Tibial nerve (tissue), 4 donors: ENCODE data around the gene CDPF1. TPM values are rescaled to one million over a fixed set of nuclear protein-coding genes. Genes with fewer than 3 reads are reported as not detected.

Experiments
- DNase-seq, 2 donors: peaks; one replicate each; pipeline ENCODE4 v3.0.0-alpha.2; 2019; ENCODE audit warnings: low spot score in 2 of 2
- H3K27ac ChIP-seq, 4 donors: fragments of 200-600 bp; sonication (generic) in 3 of 4; one replicate each; pipeline ENCODE4 v1.5.1; 2017 to 2019; ENCODE audit warnings: mild to moderate bottlenecking in 1 of 4
- H3K27me3 ChIP-seq, 2 donors: fragments of 200-600 bp; sonication (generic) in 1 of 2; one replicate each; pipeline versions ENCODE4 v1.5.1 to v1.6.0; 2017 to 2019
- H3K36me3 ChIP-seq, 3 donors: fragments of 200-600 bp; sonication (generic); one replicate each; pipeline ENCODE4 v1.5.1; 2018 to 2019
- H3K4me1 ChIP-seq, 4 donors: fragments of 200-600 bp; sonication (generic) in 3 of 4; one replicate each; pipeline ENCODE4 v1.5.1; 2017 to 2019
- H3K4me3 ChIP-seq, 4 donors: fragments of 200-600 bp; sonication (generic) in 3 of 4; one replicate each; pipeline ENCODE4 v1.5.1; 2017 to 2019; ENCODE audit warnings: mild to moderate bottlenecking in 1 of 4, moderate library complexity in 1 of 4
- H3K9me3 ChIP-seq, 4 donors: fragments of 200-600 bp; sonication (generic) in 3 of 4; one replicate each; pipeline ENCODE4 v1.5.1; 2017 to 2019
- EP300 ChIP-seq, 2 donors: sonication (generic); formaldehyde crosslinking; IDR thresholded peaks; one replicate each; pipeline ENCODE4 v1.6.1; 2017; ENCODE audit warnings: antibody characterized with exemption in 2 of 2, mild to moderate bottlenecking in 1 of 2
- POLR2A ChIP-seq, 2 donors: fragments of 450-650 bp; IDR thresholded peaks; one replicate each; pipeline ENCODE4 v1.6.1; 2017; ENCODE audit warnings: antibody characterized with exemption in 2 of 2, mild to moderate bottlenecking in 2 of 2, moderate library complexity in 2 of 2
- WGBS, 2 donors: methylation state at CpG; one replicate each; pipeline ENCODE4 v1.1.5; 2018; 5-methylcytosine and 5-hydroxymethylcytosine counted together
- total RNA-seq, 4 donors: library from RNA; depleted of rRNA; stranded (reverse); fragments of >200 nt; gene quantifications; one replicate each; pipeline ENCODE4 v1.1.0, GENCODE V29; 2016
- TF ChIP-seq, protein P1 (sequence below), 5 experiments: fragments of 200-600 bp in 3 of 5; fragments of 450-650 bp in 2 of 5; sonication (generic) in 3 of 5; IDR thresholded peaks; one replicate each; pipeline ENCODE4 v1.5.1; 2016 to 2019; ENCODE audit warnings: antibody characterized with exemption in 5 of 5, mild to moderate bottlenecking in 3 of 5, moderate library complexity in 2 of 5

The CDPF1 gene
- total RNA-seq, 4 donors from 2014 or later: 7.5 to 22.5 (median 17.4) TPM

DNA sequence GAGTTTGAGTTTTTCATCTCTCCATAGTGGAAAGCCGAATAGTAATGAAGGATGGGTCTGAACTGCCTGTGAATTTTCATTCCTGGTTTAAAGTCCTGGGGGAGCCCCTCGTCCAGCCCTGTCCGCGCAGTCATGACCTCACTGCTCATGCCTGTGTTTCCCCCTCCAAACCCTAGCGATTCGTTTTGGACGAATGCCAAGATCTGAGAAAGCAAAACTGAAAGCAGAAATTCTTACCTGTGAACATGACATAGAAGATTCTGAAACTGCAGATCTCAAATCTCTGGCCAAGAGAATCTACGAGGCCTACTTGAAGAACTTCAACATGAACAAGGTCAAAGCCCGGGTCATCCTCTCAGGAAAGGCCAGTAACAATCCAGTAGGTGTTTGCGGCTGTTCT, 30.5 kb downstream of the CDPF1 start:
- TF ChIP-seq POLR2A (IDR thresholded peaks at IDR 0.05) (no peak), EP300 (IDR thresholded peaks at IDR 0.05) (no peak)
- TF ChIP-seq, protein P1, sequence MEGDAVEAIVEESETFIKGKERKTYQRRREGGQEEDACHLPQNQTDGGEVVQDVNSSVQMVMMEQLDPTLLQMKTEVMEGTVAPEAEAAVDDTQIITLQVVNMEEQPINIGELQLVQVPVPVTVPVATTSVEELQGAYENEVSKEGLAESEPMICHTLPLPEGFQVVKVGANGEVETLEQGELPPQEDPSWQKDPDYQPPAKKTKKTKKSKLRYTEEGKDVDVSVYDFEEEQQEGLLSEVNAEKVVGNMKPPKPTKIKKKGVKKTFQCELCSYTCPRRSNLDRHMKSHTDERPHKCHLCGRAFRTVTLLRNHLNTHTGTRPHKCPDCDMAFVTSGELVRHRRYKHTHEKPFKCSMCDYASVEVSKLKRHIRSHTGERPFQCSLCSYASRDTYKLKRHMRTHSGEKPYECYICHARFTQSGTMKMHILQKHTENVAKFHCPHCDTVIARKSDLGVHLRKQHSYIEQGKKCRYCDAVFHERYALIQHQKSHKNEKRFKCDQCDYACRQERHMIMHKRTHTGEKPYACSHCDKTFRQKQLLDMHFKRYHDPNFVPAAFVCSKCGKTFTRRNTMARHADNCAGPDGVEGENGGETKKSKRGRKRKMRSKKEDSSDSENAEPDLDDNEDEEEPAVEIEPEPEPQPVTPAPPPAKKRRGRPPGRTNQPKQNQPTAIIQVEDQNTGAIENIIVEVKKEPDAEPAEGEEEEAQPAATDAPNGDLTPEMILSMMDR (IDR thresholded peaks at IDR 0.05): no peak
- H3K36me3 ChIP-seq: peaks cover 6 to 97% (median 7%) of the 10 kb centered on the region in 3 donors
- 83 to 87% methylated on average over 10 of the region's 10 CpGs for WGBS, 2 donors
- H3K4me3 ChIP-seq: no peak overlapping the region
- no peak overlapping the region for H3K27ac ChIP-seq
- H3K4me1 ChIP-seq: no peaks in the 10 kb centered on the region
- no peaks in the 10 kb centered on the region for H3K9me3 ChIP-seq
- H3K27me3 ChIP-seq: no peaks in the 10 kb centered on the region
- no peak for DNase-seq

DNA sequence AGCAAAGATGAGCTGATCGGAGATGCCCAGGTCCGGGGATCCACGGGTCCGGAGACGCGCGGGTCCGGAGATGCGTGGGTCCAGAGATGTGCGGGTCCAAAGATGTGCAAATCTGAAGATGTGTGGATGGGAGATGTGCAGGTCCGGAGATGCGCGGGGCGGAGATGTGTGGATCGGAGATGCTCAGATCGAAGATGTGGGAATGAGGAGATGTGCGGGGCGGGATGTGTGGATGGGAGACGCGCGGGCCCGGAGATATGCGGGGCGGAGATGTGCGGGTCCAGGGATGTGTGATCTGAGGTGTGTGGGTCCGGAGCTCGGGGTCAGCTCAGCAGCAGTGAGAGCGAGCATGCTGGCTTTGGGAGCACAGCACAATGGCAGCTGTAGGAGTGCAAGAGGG, 35.5 kb downstream of the CDPF1 start:
- TF ChIP-seq EP300 (IDR thresholded peaks at IDR 0.05): no peak
- Histone ChIP-seq H3K4me1 (no peaks in the 10 kb centered on the region), H3K4me3 (no peak overlapping the region), H3K27me3 (no peaks in the 10 kb centered on the region), H3K27ac (no peak overlapping the region), H3K9me3 (peaks cover 0 to 5% (median 1%) of the 10 kb centered on the region in 4 donors), H3K36me3 (peaks cover 6 to 90% (median 17%) of the 10 kb centered on the region in 3 donors)
- WGBS, 2 donors: 98% methylated on average over 28 of the region's 28 CpGs
- DNase-seq: no peak

DNA sequence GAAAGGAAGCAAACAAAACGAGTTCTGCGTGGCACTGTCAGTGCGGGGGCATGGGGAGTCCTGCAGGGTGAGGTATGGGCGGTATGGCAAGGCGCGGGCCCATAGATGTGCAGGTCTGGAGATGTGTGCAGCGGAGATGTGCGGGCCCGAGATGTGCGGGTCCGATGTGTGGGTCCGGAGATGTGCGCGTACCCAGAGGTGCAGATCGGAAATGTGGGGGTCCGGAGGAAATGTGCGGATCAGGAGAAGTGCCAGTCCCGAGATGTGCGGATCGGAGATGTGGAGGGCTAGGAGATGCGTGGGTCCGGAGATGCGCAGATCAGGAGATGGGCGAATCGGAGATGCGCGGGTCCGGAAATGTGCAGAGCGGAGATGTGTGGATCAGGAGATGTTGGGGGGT, 35.9 kb downstream of the CDPF1 start:
- H3K9me3 ChIP-seq: peaks cover 0 to 10% (median 3%) of the 10 kb centered on the region in 4 donors
- H3K4me1 ChIP-seq: no peaks in the 10 kb centered on the region
- H3K4me3 ChIP-seq: no peak overlapping the region
- WGBS, 2 donors: 96 to 97% methylated on average over 29 of the region's 29 CpGs
- H3K27me3 ChIP-seq: no peaks in the 10 kb centered on the region
- TF ChIP-seq POLR2A (IDR thresholded peaks at IDR 0.05) (no peak), EP300 (IDR thresholded peaks at IDR 0.05) (no peak)
- TF ChIP-seq, protein P1 (IDR thresholded peaks at IDR 0.05): no peak
- H3K27ac ChIP-seq: no peak overlapping the region
- no peak for DNase-seq
- peaks cover 6 to 90% (median 17%) of the 10 kb centered on the region in 3 donors for H3K36me3 ChIP-seq

DNA sequence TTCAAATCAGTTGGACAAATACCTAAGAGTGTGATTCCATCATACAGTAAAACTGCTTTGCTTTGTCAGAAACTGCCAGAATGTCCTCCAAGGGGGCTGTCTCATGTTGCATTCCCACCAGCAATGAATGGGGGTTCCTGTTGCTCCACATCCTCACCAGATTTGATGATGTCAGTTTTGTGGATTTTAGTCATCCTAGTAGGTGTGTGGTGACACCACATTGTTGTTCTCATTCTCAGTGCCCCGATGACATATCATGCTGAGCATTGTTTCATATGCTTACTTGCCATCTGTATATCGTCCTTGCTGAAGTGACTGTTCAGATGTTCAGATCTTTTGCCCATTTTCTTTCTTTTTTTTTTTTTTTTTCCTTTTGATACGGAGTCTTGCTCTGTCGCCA, 37.0 kb downstream of the CDPF1 start:
- Histone ChIP-seq H3K27me3 (no peaks in the 10 kb centered on the region), H3K36me3 (peaks cover 3 to 90% (median 17%) of the 10 kb centered on the region in 3 donors), H3K9me3 (peaks cover 0 to 20% (median 4%) of the 10 kb centered on the region in 4 donors), H3K4me1 (no peaks in the 10 kb centered on the region), H3K27ac (no peak overlapping the region), H3K4me3 (no peak overlapping the region)
- TF ChIP-seq EP300 (IDR thresholded peaks at IDR 0.05) (no peak), POLR2A (IDR thresholded peaks at IDR 0.05) (no peak)
- TF ChIP-seq, protein P1 (IDR thresholded peaks at IDR 0.05): no peak
- 92 to 95% methylated on average over 4 of the region's 4 CpGs for WGBS, 2 donors
- no peak for DNase-seq

DNA sequence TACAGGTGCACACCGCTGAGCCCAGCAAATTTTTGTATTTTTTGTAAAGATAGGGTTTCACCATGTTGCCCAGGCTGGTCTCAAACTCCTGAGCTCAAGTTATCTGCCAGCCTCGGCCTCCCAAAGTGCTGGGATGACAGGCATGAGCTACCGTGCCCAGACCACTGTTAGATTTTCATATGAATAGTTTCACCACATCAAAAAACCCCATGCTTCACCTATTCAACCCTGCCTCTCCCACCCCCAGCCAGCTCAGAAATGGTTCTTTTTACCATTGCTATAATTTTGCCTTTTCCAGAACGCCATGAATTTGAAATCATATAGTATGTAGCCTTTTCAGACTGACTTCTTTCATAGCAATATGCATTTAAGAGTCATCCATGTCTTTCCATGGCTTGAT, 37.9 kb downstream of the CDPF1 start:
- no peak for DNase-seq
- TF ChIP-seq EP300 (IDR thresholded peaks at IDR 0.05): no peak
- TF ChIP-seq POLR2A (IDR thresholded peaks at IDR 0.05): no peak
- TF ChIP-seq, protein P1 (IDR thresholded peaks at IDR 0.05): no peak
- peaks cover 2 to 90% (median 17%) of the 10 kb centered on the region in 3 donors for H3K36me3 ChIP-seq
- H3K9me3 ChIP-seq: peaks cover 0 to 24% (median 4%) of the 10 kb centered on the region in 4 donors
- H3K4me3 ChIP-seq: no peak overlapping the region
- no peaks in the 10 kb centered on the region for H3K27me3 ChIP-seq
- 94 to 96% methylated on average over 4 of the region's 4 CpGs for WGBS, 2 donors
- H3K4me1 ChIP-seq: no peaks in the 10 kb centered on the region
- no peak overlapping the region for H3K27ac ChIP-seq

DNA sequence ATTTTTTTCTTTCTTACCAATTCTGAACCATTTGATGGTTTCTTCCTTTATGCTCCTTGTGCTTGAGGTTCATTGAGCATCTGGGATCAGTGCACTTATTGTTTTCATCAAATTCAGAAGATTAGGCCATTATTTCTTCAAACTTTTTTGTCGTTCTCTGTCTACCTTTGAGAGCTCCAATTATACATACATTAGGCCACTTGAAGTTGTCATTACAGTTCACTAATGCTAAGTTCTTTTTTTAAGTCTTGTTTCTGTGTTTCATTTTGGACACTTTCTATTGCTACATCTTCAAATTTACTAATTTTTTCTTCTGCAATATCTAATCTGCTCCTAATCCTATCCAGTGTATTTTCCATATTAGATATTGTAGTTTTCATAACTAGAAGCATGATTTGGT, 40.8 kb downstream of the CDPF1 start:
- no peaks in the 10 kb centered on the region for H3K4me1 ChIP-seq
- DNase-seq: no peak
- H3K36me3 ChIP-seq: peaks cover 0 to 85% (median 10%) of the 10 kb centered on the region in 3 donors
- 92 to 93% methylated on average over 1 of the region's 1 CpG for WGBS, 2 donors
- TF ChIP-seq, protein P1 (IDR thresholded peaks at IDR 0.05): no peak
- TF ChIP-seq POLR2A (IDR thresholded peaks at IDR 0.05): no peak
- no peak for TF ChIP-seq EP300 (IDR thresholded peaks at IDR 0.05)
- H3K4me3 ChIP-seq: no peak overlapping the region
- no peak overlapping the region for H3K27ac ChIP-seq
- no peaks in the 10 kb centered on the region for H3K27me3 ChIP-seq
- peaks cover 0 to 33% (median 4%) of the 10 kb centered on the region in 4 donors for H3K9me3 ChIP-seq
